GM18499 (cell line): ENCODE data around the gene NLRP7.
"Not testable (repeated sequence)": the region's sequence is repeated elsewhere in the genome, so short reads cannot be mapped to it uniquely, and the experiment has no call there.

ENCODE experiments used
- ATAC-seq: cut with Tn5 transposase; IDR thresholded peaks from one replicate; pipeline ENCODE4 v1.9.1; 2021; ENCODE audit warnings: moderate number of reproducible peaks; ENCODE audit not compliant: insufficient read depth, unreplicated experiment

The NLRP7 gene

DNA sequence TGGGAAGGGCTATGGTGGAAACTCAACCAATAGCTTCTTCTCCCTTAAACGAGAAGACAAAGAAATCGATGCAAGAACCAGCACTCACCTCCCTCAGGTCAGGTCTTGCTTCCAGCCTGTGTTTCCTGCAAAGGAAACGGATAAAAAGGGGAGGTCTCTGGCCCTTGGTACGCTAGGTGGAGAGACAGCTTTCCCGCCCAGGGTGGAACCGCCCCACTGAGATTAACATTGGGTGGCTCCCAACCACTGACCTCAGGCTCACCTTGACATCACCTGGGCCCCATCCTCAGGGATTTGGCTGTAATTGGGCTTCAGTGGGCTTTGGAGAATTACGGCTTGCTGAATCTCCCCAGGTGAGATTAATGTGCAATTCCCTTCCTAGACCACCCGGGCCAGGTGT, at the start of gene NLRP7:
TSS of gene NLRP7 (minus strand) at position 150 of the 400 bp plus-strand sequence.
- no peak for ATAC-seq

DNA sequence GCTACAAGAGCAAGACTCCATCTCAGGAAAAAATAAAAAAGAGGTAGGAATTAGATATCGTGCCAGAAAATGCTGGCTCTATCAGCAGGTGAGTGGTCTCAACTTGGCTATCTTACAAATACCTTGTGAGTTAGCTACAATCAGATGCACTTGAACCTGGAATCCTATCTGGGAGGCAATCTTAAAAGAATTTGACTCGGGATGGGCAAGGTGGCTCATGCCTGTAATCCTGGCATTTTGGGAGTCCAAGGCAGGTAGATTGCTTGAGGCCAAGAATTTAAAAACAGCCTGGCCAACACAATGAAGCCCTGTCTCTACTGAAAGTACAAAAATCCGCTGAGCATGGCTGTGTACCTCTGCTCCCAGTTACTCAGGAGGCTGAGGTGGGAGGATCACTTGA, 48.2 kb upstream of the NLRP7 start:
- ATAC-seq = no peak

GRCh38 chr19:54989531-54989930, 42.2 kb upstream of the NLRP7 start:
- not testable (repeated sequence) for ATAC-seq

DNA sequence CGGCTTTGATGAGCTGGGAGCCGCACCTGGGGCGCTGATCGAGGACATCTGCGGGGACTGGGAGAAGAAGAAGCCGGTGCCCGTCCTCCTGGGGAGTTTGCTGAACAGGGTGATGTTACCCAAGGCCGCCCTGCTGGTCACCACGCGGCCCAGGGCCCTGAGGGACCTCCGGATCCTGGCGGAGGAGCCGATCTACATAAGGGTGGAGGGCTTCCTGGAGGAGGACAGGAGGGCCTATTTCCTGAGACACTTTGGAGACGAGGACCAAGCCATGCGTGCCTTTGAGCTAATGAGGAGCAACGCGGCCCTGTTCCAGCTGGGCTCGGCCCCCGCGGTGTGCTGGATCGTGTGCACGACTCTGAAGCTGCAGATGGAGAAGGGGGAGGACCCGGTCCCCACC, 35.2 kb upstream of the NLRP7 start:
- not testable (repeated sequence) for ATAC-seq

DNA sequence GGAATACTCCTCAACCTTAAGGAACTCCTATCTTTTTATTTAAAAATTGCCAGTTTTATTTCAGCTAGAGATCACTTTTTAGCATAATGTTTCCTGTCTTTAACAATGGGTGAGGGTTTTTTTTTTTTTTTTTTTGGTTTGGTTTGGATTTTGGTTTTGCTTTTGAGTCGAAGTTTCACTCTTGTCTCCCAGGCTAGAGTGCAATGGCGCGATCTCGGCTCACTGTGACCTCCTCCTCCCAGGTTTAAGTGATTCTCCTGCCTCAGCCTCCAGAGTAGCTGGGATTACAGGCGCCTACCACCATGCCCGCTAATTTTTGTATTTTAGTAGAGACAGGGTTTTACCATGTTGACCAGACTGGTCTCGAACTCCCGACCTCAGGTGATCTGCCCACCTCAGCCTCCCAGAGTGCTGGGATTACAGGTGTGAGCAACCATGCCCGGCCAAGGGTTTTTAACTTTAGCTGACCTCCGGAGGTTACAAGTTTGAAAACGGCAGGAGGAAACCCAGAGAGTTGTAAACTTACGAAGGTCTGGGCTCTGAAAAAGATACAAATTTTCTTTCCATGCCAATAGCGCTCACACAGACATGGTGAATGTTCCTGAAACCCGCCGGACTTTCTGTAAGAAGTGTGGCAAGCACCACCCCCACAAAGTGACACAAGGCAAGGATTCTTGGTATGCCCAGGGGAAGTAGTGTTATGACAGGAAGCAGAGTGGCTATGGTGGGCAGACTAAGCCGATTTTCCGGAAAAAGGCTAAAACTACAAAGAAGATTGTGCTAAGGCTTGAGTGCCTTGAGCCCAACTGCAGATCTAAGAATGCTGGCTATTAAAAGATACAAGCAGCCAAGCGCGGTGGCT, 26.1 kb upstream of the NLRP7 start:
- not testable (repeated sequence) for ATAC-seq

DNA sequence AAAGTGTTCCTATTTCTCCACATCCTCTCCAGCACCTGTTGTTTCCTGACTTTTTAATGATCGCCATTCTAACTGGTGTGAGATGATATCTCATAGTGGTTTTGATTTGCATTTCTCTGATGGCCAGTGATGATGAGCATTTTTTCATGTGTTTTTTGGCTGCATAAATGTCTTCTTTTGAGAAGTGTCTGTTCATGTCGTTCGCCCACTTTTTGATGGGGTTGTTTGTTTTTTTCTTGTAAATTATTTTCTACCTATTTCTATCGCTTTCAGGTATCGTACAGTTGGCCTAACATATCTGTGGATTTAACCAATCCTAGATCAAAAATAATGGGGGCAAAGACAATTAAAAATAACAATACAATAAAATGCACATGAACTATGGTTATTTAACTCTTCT, 24.1 kb upstream of the NLRP7 start:
- ATAC-seq = not testable (repeated sequence)

DNA sequence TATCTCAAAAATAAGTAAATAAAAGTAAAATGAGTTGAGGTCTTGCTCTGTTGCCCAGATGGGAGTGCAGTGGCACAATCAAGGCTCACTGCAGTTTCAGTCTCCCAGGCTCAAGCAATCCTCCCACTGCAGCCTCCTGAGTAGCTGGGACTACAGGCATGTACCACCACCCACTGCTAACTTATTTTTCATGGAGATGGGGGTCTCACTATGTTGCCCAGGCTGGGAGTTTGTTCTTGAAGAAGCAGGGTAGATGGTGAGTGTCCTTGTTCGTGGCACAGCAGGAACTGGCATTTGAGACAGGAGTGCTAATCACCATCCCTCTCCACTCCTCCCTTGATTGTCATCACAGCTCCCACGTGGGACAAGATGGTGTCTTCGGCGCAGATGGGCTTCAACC, 22.3 kb upstream of the NLRP7 start:
- no peak for ATAC-seq

- no peak for ATAC-seq
Measured at GRCh38 chr19:54967611-54968010, 20.3 kb upstream of the NLRP7 start.

- not testable (repeated sequence) for ATAC-seq
Measured at GRCh38 chr19:54965055-54965454, 17.7 kb upstream of the NLRP7 start.

GRCh38 chr19:54959840-54960239, 12.5 kb upstream of the NLRP7 start:
- ATAC-seq = no peak

DNA sequence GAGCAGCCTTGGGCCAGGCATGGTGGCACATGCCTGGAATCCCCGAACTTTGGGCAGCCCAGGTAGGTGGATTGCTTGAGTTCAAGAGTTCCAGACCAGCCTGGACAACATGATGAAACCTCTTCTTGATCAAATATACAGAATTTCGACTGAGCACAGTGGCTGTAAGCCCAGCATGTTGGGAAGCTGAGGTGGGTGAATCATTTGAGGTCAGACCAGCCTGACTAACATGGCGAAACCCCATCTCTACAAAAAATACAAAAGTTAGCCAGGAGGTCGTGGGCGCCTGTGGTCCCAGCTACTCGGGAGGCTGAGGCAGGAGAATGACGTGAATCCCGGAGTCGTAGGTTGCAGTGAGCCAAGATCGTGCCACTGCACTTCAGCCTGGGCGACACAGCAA, 8.0 kb upstream of the NLRP7 start:
- no peak for ATAC-seq

GRCh38 chr19:54953345-54953713, 6.0 kb upstream of the NLRP7 start:
- not testable (repeated sequence) for ATAC-seq

DNA sequence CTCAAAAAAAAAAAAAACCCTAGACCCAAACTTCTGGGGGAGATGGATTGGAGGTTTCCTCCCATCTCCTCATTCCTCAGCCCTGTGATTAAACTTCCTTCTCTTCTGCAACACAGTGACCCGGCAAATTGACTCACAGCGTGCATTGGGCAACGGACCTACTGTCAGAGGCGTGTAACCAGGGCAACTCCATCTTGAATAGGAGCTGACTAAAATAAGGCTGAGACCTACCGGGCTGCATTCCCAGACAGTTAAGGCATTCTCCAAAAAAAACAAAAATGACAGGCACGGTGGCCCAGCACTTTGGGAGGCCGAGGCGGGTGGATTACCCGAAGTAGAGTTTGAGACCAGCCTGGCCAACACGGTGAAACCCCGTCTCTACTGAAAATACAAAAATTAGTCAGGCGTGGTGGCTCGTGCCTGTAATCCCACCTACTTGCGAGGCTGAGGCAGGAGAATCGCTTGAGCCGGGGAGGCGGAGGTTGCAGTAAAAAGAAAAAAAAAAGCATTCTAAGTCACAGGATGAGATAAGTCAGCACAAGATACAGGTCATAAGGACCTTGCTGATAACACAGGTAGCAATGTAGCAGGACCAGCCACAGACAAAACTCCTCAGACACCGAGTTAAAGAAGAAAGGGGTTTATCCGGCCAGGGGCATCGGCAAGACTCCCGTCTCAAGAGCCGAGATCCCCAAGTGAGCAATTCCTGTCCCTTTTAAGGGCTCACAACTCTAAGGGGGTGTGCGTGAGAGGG, 5.4 kb upstream of the NLRP7 start:
- ATAC-seq = no peak

DNA sequence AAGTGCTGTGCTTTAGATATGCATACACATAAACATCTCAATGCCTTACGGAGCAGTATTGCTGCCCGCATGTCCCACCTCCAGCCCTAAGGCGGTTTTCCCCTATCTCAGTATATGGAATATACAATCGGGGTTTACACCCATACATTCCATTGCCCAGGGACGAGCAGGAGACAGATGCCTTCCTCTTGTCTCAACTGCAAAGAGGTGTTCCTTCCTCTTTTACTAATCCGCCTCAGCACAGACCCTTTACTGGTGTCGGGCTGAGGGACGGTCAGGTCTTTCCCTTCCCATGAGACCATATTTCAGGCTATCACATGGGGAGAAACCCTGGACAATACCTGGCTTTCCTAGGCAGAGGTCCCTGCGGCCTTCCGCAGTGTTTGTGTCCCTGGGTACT, 3.2 kb upstream of the NLRP7 start:
- not testable (repeated sequence) for ATAC-seq

DNA sequence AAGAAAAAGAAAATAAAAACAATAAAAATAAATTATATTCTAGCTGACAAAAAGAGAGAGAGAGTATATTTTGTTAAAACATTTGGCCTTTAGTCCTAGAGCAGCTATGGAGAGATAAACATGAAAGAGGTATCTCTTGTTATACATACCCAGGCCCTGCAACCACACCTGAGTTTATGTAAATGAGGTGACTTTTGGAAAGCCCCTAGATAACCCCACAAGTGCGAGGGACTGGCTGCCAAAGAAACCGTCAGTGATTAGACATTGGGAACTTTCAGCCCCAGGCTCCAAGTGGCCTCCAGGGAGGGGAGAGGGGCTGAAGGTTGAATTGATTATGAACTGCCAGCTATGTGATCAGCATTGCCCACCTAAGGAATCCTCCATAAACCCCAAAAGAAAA, 2.1 kb upstream of the NLRP7 start:
- no peak for ATAC-seq

DNA sequence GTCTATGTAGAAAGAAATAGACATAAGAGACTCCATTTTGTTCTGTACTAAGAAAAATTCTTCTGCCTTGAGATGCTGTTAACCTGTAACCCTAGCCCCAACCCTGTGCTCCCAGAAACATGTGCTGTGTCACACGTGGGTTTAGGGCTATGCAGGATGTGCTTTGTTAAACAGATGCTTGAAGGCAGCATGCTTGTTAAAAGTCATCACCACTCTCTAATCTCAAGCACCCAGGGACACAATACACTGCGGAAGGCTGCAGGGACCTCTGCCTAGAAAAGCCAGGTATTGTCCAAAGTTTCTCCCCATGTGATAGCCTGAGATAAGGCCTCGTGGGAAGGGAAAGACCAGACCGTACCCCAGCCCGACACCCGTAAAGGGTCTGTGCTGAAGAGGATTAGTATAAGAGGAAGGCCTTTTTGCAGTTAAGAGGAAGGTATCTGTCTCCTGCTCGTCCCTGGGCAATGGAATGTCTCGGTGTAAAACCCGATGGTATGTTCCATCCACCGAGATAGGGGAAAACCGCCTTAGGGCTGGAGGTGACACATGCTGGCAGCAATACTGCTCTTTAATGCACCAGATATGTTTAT, 3.5 kb downstream of the NLRP7 start:
- not testable (repeated sequence) for ATAC-seq

DNA sequence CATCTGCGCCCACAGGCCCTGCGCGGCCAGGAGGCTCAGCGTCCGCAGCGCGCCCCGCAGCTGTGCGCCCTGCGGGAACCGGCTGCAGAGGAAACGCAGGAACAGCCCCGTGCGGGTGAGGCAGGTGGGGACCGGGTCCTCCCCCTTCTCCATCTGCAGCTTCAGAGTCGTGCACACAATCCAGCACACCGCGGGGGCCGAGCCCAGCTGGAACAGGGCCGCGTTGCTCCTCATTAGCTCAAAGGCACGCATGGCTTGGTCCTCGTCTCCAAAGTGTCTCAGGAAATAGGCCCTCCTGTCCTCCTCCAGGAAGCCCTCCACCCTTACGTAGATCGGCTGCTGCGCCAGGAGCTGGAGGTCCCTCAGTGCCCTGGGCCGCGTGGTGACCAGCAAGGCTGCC, 7.8 kb downstream of the NLRP7 start:
- ATAC-seq = not testable (repeated sequence)

DNA sequence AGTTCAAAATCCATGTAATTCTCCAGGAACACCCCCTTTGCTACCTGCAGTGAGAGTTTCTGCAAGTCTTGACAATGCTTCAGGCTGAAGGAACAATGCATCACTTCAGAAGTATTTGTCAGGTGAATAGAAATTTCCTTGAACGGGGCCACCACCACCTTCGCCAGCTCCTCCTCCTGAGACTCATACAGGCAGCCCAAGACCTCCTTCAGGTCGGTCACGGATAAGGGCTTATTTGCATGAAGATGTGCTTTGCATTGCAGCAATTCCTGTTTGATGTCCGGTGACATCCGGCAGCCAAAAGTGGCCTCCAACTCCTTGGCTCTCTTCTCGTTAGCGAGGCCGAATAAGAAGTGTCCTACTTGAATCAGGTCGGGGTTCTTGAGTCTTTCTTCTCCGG, 8.4 kb downstream of the NLRP7 start:
- ATAC-seq = no peak

GRCh38 chr19:54937926-54938325, 9.4 kb downstream of the NLRP7 start:
- peak; percentile 57 for ATAC-seq

DNA sequence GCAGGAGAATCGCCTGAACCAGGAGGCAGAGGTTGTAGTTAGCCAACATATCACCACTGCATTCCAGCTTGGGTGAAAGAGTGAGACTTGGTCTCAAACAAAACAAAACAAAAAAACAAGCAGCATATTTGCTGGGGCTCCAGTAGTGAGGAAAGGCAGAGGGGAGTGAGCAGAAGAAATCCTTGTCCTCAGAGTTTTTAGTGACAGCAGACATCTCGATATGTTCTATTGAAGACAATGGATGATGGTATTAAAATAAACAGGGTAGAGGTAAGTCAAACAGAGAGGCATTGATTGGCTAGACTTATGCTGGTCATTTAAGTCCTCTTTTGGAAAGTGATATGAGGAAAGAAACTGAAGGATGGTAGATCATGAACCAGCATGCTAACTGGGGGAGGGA, 19.0 kb downstream of the NLRP7 start:
- ATAC-seq = no peak

- no peak for ATAC-seq
Measured at GRCh38 chr19:54923276-54923675, 24.1 kb downstream of the NLRP7 start.
